Caki2 (cell line): Measurements from ENCODE around the gene MYO1B. TPM values are rescaled to one million over a fixed set of nuclear protein-coding genes. Genes with fewer than 3 reads are reported as not detected.

ENCODE experiments used
- DNase-seq: peaks from one replicate; pipeline ENCODE4 v3.0.0-alpha.2; 2015; ENCODE audit warnings: low read depth
- in situ Hi-C: cut with HindIII; loops from 2 replicates; pipeline ENCODE4 v1.10.0; 2016; ENCODE audit warnings: low sequenced_read_pairs, low pct_unique_long_range_greater_than_20kb, mixed read lengths
- total RNA-seq: library from RNA; depleted of rRNA; stranded (reverse); fragments of >200 nt; shearing (Covaris generic); gene quantifications from 2 replicates; pipeline ENCODE4 v1.2.3, GENCODE V29; 2014; ENCODE audit warnings: low replicate concordance

MYO1B gene
- total RNA-seq, 1 experiment from 2014 or later, result 47.0 TPM

DNA sequence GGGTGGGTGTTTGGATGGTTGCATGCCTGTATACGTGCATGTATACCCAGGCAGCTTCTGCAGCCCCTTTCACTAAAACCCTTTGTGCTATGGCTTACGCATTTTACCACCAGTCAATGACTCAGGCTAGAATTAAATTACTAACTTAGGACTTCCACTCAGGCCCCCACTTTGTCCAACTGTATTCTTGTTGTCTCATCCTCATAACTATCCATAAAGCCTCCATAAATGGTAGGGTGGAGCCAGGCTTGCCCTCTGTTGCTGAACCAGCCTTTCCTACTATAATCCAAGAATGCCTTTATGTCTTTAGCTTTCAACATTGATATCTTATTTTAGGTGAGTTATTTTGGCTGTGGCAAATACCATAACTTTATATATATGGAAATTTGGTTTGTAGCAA is 119.9 kb downstream of the MYO1B start:
- in situ Hi-C loops, result no loop called here
- DNase-seq, result no peak

DNA sequence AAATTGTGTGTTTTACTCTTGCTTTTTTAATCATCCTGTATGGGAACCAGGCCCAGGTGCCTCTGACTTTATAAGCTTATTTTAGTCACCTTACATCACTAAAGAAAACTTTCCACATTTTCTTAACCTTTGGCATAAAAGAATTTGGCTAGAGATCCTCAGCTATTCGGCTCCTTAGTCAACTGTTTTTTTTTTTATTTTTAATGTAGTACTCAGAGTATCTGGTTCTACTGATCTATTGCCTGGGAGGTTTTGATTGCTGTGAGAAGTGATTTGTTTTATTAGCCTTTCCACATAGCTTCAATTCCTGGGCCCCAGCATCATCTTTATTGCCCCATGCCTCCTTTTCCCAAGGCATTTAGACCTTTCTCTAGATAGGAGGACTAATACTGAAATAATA is 121.0 kb downstream of the MYO1B start:
- in situ Hi-C loops, result no loop called here
- DNase-seq, result peak; percentile 21

DNA sequence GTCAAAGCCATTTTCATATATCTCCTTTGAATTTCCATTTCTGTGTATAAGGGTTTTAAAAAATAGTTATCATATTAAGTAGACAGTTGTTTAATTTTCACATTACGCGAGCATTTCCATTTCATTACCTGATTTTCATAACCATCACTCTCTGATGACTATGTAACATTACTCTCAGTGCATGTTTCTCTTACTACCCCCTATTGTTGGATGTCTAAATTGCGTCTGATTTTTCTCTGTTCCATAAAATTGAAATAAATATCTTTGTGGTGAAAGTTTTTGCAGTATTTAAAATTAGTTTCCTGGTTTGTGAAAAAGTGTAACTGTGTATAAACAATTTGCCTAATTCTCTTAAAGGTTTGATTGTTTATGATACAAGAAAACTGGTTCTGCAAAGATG is 123.8 kb downstream of the MYO1B start:
- DNase-seq, result no peak
- in situ Hi-C loops, result no loop called here

DNA sequence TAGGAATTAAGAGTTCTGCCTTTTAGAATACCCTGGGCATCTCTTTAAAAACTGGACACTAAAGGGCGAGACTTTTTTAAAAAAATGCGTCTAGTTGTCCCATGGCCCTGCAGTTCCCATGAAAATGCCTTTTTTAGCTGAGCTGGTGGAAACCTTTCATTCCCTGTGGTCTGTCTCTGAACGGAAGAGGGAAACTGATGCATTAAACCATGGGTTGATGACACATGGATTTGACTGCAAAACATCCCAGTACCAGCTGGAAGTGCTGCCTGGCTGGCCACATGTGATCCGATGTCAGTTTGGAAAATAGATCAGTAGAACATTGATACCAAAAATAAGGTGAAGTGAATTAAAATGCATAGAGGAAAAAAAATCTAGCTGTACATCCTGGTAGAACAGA is 129.2 kb downstream of the MYO1B start:
- DNase-seq, result no peak
- in situ Hi-C loops, result no loop called here

DNA sequence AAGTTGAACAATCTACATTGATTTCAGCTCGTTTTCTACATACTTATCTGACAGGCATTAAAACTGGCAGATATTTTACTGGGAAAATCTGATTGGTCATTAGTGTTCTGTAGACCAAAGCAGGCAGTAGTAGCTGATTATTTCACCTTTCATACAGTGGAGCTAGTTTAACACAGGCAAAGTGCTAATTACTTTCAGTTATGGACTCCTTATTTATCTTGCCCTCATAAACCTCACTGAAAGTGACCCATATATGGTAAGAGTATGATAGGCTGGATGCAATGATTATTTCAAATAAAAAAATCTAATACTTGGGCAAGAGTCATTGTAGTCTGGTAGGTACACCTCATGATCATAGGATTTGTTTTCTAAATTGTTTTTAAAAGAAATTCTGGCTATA is 129.7 kb downstream of the MYO1B start:
- in situ Hi-C loops, result no loop called here
- DNase-seq, result no peak

DNA sequence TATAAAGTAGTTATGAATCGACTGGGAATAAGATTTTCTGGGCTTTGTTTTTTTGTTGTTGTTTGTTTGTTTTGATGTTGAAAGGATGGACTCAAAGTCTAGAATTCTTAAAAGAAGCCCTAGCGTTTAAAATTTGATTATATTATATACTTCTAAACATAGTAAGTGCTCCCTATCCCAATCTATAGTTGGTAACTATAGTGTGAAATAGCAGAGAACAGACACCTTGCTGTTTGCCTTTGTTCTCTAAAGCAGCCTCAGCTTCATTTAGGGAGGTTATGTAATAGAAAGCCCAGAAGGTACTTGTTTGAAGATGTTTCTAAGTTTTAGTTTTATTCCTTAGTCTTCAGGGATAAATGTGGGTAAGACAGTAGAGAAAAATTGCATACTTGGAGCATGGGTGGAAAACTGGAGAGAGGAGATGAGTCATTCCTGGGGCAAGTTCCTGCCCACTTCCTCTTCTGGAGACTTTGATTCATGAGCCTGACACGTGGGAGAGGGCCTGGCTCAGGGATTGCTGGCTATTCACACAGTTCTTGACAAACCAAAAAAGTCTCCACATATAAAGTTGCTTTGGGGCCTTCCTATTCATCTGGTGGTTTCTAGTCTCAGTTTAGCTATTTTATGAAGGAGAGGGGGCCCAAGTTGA is 131.9 kb downstream of the MYO1B start:
- peak; percentile 76 for DNase-seq
- in situ Hi-C loops, result no loop called here

DNA sequence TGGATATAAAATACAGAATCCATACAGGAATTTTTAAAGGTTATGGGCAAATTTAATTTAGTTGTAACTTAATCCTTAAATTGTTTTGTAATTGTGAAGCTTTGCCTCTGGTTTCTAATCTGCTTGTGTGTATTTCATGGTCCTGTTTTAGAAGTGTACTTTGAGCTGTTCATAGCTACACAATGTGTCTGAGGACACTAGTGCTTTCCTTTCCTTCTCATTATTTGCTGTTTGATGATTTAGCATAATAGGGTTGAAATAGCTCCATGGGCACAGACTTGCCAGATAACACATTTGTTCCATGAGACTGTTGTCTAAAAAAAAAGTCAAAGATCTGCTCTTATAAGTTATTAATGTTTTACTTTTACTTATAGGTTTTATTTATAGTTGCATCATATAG is 134.2 kb downstream of the MYO1B start:
- in situ Hi-C loops, result no loop called here

DNA sequence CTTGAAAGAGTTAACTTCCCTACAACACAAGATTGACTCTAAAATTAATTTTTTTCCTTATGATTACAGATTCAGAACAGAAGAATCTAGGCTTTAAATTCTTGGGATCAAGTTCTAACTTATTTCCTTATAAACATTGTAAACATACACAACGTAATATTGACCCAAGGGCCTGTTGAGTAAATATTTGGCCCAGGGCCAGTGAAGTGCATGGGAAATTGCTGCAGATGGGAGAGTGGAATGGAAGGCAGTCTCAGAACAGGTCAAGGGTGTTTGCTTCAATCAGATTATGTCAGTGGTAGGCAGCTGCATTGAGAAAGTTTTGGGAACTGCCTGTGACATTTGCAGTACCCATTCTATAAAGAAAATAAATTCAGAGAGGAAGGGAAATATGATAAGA is 137.6 kb downstream of the MYO1B start:
- in situ Hi-C loops, result no loop called here
- DNase-seq, result no peak

More for the DNA sequence above, 134.2 kb downstream of the MYO1B start:
- no peak for DNase-seq

DNA sequence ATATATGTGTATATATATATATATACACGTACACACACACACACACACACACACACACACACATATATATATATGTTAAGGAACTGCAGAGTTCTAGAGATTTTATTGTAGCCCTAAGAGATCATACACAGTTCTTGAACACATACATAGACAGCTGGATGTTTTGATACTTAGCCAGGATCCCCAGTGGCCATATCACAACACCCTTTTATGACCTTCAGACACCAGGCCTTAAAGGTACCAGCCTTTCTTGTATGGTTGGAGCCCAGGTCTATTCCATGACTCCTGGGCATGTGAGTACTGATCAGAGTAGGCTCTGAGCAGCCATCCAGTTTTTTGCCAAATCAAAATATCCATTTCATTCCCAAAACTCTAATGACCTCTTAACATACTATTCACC is 138.3 kb downstream of the MYO1B start:
- in situ Hi-C loops, result no loop called here
- no peak for DNase-seq

DNA sequence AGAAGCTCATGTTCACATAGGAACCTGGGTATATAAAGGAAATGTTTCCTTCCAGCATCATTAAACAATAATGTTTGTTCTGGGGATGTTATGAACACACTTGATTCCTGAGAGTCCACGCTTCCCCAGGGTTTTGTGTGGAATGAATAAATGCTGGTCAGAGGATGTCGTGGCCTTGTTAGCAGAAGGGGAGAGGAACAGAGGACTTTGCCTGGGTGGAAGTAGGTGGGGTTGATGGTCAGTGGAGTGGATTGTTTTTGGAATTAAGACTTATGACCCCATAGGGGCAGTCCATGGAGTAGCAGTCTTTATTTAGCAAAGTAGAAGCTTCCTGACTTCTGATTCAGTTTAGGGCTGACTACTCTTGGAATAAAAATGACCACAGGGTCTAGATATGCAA is 139.6 kb downstream of the MYO1B start:
- no peak for DNase-seq
- in situ Hi-C loops, result no loop called here

DNA sequence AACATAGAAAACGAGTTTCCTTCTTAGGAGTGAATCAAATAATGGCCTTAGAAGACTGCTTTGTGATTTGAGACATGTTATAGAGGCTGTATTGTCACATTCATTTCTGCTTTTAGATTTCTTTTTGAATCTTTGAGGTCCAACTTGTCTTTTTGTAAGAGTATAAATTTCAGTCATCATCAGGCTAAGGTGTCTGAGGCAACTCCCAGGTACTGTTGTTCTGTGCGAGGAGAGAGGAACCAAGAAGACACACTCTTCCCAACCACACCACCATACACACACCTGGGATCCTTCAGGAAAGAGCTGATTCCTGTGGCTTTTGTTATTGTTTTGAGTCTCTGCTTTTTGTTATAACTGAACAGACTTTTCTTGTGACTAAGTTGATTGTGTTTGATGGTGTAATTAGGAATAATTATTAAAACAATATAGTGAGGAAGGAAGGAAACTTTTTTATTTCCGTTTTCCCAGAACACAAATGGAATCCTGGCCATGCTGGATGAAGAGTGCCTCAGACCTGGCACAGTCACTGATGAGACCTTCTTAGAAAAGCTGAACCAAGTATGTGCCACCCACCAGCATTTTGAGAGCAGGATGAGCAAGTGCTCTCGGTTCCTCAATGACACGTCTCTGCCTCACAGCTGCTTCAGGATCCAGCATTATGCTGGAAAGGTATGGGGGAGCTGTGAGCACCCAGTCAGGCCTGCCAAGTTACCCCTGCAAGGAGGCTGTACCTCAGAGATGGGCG is 140.4 kb downstream of the MYO1B start:
- in situ Hi-C loops, result no loop called here
- no peak for DNase-seq

DNA sequence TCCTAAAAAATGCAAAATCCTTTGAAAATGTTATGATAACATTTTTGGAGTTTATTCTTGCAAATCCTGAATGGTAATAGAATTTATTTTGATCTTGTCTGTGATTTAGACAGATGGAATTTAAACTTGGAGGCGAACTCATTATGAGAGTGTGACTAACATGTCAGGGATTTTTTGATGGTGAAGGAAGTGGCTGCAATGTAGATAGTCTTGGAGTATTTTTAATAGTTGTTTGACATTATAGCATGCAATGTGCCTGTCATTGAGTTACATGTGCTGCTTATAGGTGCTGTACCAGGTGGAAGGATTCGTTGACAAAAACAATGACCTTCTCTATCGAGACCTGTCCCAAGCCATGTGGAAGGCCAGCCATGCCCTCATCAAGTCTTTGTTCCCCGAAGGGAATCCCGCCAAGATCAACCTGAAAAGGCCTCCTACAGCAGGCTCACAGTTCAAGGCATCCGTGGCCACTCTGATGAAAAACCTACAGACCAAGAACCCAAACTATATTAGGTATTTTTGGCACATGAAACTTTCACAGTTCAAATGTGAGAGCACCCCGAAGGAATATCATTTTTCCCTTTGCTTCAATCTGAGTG is 141.8 kb downstream of the MYO1B start:
- in situ Hi-C loops, result no loop called here
- DNase-seq, result no peak

DNA sequence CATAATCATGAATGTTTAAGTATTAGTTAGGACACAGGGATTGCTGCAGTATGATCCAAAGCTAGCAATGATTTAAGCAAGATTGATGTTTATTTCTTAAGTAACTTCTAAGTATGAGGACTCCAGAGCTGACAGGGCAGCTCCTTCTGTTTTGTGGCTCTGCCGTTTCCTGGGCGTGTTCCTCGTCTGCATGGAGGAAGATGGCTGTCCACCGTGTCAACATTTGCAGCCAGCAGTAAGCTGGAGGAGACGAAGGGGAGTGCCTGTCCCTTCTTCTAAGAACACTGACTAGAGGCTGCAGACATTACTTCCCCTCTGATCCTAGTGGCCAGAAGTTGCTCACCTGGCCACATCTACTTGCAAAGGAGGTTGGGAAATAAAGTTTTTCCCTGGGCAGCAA is 144.1 kb downstream of the MYO1B start:
- in situ Hi-C loops, result no loop called here
- DNase-seq, result no peak

DNA sequence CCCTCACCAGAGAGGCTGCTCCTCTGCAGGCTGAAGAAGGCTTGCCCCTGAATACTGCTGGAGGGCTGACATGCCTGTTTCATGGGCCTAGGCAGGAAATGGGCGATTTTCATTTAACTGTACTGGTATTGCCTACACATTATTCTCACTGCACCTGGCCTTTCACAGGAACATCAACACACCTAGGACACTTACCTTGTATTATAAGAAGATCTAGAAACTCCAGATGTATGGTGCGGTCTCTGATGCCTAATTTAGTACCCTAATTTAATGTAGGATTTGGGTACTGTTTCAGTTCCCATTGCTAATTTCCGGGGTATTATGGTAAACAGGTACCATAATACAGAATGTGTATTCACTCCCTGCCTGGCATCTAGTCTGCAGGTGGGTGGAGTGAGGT is 146.0 kb downstream of the MYO1B start:
- DNase-seq, result no peak

DNA sequence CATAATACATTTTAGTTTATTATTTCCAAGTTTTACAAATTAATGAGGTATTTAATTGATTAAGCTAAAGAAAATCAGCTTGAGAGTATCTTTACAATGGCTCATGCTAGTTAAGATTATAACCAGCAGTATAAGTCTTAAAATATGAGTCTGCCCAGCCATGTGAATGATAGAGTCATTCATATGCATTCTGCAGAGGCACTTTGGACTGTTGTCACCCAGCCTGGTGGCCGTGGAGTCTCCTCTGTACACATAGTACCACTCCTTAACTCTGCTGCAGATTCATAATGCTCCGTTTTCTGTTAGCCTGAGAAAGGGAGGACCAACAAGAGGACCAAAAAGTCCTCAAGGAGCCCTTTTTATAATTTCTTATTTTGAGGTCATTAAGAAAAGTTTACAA is 148.8 kb downstream of the MYO1B start:
- DNase-seq, result no peak
- in situ Hi-C loops, result no loop called here

More for the DNA sequence above, 146.0 kb downstream of the MYO1B start:
- in situ Hi-C loops, result no loop called here

DNA sequence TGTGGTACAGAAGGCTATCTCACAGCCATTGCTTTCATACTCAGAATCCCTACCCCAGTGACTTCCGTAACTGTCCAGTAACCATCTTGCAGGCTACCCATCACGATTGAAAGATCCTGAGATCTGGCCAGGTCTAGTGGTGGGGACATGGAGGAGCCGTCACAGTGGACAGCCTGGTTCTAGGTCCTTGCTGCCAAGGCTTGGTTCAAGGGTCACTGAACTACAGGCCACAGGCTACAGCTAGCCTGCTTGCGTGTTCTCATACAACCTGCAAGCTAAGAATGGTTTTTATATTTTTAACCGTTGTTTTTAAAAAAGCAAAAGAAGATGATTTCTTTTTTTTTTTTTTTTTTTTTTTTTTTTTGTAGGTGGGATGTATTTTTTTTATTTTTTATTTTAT is 151.6 kb downstream of the MYO1B start:
- in situ Hi-C loops, result no loop called here
- DNase-seq, result no peak

DNA sequence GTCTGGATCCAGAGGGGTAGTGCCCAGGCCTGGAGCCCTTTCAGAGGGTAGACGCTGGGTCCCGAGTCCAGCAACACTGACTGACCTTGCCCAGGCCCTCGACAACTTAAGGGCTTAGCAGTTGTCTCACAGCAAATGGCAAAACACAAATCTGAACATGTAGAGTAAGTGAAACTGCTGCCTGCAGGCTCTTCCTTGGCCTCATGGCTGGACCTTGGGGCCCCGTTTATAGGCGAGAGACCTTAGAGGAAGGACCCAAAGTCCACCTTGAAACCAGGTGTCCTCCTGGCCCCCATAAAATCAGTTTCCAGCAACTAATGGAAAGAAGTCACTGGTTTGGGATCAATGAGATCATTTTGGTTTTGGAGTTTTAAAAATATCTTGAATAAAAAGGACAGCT is 154.4 kb downstream of the MYO1B start:
- no peak for DNase-seq
- in situ Hi-C loops, result no loop called here

DNA sequence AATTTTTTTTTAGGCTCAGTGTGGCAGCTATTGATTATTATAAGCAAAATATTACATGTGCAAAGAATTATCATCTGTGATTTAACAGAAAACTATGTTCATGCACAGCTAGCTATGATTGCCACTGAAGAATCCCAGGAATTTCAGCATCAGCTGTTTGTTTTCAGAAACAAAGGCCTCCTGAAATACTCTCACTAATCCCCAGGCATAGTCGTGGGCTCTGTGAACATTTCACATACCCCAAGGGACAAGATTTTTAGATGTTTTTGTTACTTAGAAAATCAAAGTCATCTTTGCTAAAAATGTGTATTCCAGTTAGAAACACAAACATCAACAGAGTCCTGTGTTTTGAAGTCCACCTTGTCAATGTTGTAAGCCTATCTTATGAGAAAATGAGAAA is 156.1 kb downstream of the MYO1B start:
- DNase-seq, result no peak
- in situ Hi-C loops, result no loop called here

DNA sequence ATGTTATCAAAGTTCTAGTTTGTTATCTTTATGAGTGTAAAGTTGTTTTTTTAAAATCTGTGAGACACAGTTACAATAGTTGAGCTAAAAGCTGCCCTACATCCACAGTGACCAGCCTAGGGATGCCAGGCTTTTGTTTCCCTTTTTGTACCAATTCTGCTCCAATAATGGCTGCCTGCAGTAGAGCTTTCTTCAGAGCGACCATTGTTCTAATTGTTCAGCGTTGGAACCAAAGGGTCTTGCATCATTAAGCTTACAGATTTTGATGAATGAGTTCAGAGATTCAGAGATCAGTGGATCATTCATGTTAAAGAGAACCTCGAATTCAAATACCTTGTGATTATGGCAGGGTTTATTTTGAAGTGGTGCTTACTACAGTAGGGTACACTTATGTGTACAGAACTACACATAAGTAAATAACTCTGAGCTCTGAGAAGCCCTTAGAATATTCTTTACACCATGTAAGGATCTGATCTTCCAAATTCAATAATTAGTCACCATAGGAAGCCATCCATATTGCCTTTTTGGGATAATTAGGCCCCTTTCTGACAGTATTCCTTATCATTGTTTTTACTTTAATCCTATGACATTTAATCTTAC is 157.9 kb downstream of the MYO1B start:
- DNase-seq, result no peak
- in situ Hi-C loops, result no loop called here
